ENCODE results near the gene CC2D1A. TPM values are rescaled to one million over a fixed set of nuclear protein-coding genes. Genes with fewer than 3 reads are reported as not detected.

CC2D1A gene
- total and polyA plus RNA-seq, 2 experiments from 2014 or later = 23.1 to 39.7 TPM

GRCh38 chr19:13875824-13876223 lies 30.2 kb upstream of the CC2D1A start (continued):
- TF ChIP-seq ZNF462 (CRISPR knock-in tag; IDR thresholded peaks at IDR 0.05) (no peak), CREB1 (CRISPR knock-in tag; IDR thresholded peaks at IDR 0.05; ENCODE audit: low read depth) (no peak), EZH2phosphoT487 (IDR thresholded peaks at IDR 0.05; ENCODE audit: unreplicated experiment) (no peak)

GRCh38 chr19:13876834-13877233 lies 29.2 kb upstream of the CC2D1A start, which contains the start of gene NANOS3:
Gene NANOS3 (plus strand): TSS chr19:13877134. CDS start chr19:13877249, 115 bp downstream.
- ATAC-seq (no peak), DNase-seq (ENCODE audit: low spot score) (no peak)
- Mint-ChIP-seq H3K36me3 (ENCODE audit: low read depth) (no peaks in the 10 kb centered on the region), H3K27me3 (ENCODE audit: insufficient read depth, low read depth, poor library complexity) (peaks cover 49% of the 10 kb centered on the region), H3K4me1 (peaks cover 25% of the 10 kb centered on the region), H3K9me3 (no peaks in the 10 kb centered on the region), H3K4me3 (no peak within 1 kb of the TSS), H3K27ac (no peak within 1 kb of the TSS)
- no peak within 1 kb of the TSS for H3K4me3 ChIP-seq
- no peak within 1 kb of the TSS for H2AFZ ChIP-seq
- H3K4me1 ChIP-seq (ENCODE audit: insufficient read depth) = peaks cover 22% of the 10 kb centered on the region
- H3K4me2 ChIP-seq = no peak within 1 kb of the TSS
- H3K36me3 ChIP-seq (ENCODE audit: insufficient read depth) = no peaks in the 10 kb centered on the region
- no peaks in the 10 kb centered on the region for H3K9me2 ChIP-seq (ENCODE audit: insufficient read depth)
- no peak within 1 kb of the TSS for H3K27ac ChIP-seq (ENCODE audit: low read depth)
- peaks cover 6% of the 10 kb centered on the region; the same call in 1 of the 2 replicates for H4K20me1 ChIP-seq (replicated peaks; ENCODE audit: insufficient read depth)
- H3K79me2 ChIP-seq (replicated peaks; ENCODE audit: insufficient read depth) = no peaks in the 10 kb centered on the region
- H3K27me3 ChIP-seq (ENCODE audit: insufficient read depth) = peaks cover 59% of the 10 kb centered on the region
- peaks cover 11% of the 10 kb centered on the region for H3F3A ChIP-seq (replicated peaks; ENCODE audit: low read depth)
- TF ChIP-seq EZH2phosphoT487 (IDR thresholded peaks at IDR 0.05; ENCODE audit: unreplicated experiment) = no peak
- no peak for TF ChIP-seq CREB1 (CRISPR knock-in tag; IDR thresholded peaks at IDR 0.05; ENCODE audit: low read depth)
- TF ChIP-seq JUNB (IDR thresholded peaks at IDR 0.05; ENCODE audit: unreplicated experiment) = no peak
- TF ChIP-seq POLR2AphosphoS5 (IDR thresholded peaks at IDR 0.05; ENCODE audit: low read depth) = no peak
- TF ChIP-seq STAT1 (IDR thresholded peaks at IDR 0.05; ENCODE audit: unreplicated experiment) = no peak
- TF ChIP-seq ETS1 (IDR thresholded peaks at IDR 0.05) = no peak
- TF ChIP-seq ZNF114 (CRISPR knock-in tag; IDR thresholded peaks at IDR 0.05) = no peak
- no peak for TF ChIP-seq NANOG (IDR thresholded peaks at IDR 0.05; ENCODE audit: borderline replicate concordance)
- no peak for TF ChIP-seq EZH2 (IDR thresholded peaks at IDR 0.05; ENCODE audit: low read depth, unreplicated experiment)
